Measurements from ENCODE around the gene TFEC.
"Not testable (repeated sequence)": the region's sequence is repeated elsewhere in the genome, so short reads cannot be mapped to it uniquely, and the experiment has no call there.

Gene TFEC

DNA sequence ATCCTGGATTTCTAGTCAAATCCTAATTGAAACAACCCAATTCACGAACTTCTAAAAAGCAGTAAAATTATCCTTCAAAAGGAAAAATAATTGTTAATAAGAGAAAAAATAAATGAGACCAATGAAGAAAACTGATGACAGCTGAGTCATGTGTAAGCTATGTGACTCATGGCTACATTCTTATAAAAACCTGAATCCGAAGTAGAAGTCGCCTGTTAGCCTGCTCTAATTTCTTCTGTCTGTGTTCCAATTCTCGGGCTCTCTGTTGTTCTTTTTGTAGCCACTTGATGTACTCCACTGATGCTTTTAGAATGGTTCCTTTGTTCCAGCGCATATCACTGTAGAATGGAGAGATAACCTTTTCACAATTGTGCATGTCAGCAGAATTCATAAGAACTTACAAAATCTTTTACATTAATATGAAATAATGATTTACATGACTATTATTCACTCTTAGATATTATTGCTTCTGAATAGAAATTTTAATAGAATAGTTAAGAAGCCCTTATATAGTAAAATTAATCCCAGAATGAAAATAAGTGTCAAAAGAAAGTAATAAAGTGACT is 88.8 kb downstream of the TFEC start:
- H3K36me3 ChIP-seq: no peaks in the 10 kb centered on the region
- no peaks in the 10 kb centered on the region for H3K27me3 ChIP-seq (ENCODE audit: insufficient read depth, low read depth, severe bottlenecking)
- TF ChIP-seq, protein P1, sequence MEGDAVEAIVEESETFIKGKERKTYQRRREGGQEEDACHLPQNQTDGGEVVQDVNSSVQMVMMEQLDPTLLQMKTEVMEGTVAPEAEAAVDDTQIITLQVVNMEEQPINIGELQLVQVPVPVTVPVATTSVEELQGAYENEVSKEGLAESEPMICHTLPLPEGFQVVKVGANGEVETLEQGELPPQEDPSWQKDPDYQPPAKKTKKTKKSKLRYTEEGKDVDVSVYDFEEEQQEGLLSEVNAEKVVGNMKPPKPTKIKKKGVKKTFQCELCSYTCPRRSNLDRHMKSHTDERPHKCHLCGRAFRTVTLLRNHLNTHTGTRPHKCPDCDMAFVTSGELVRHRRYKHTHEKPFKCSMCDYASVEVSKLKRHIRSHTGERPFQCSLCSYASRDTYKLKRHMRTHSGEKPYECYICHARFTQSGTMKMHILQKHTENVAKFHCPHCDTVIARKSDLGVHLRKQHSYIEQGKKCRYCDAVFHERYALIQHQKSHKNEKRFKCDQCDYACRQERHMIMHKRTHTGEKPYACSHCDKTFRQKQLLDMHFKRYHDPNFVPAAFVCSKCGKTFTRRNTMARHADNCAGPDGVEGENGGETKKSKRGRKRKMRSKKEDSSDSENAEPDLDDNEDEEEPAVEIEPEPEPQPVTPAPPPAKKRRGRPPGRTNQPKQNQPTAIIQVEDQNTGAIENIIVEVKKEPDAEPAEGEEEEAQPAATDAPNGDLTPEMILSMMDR (IDR thresholded peaks at IDR 0.05; ENCODE audit: low read depth, low read length): no peak
- no peaks in the 10 kb centered on the region for H3K9me3 ChIP-seq (ENCODE audit: severe bottlenecking)
- DNase-seq: no peak
- H3K4me3 ChIP-seq (ENCODE audit: low read depth, low read length): no peak overlapping the region
- no peak overlapping the region for H3K27ac ChIP-seq

DNA sequence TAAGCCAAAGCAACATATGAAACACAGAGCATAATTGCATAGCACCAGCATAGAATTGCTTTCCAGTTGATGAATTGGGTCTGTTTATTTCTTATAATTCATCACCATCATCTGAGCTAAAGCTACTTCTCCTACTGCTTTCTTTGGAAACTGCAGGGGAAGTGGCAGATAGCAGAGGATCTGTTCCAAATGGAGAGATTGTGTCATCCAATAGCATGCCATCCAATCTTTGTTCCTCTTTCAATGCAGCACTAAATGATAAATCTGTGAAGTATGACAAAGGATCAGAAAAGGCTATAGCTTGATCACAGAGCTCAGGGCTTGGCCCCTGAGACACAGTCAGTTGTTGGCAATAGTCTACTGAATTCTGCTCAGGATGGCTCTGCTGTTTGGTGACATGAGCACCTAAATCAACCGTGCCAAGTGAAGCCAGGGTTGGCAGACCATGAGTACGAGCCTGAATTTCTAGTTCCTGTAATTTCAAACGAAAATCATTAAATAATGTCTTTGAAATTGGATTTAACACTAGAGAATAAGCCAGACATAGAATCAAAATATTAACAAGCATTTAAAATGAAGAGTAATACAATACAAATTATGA is 90.0 kb downstream of the TFEC start:
- TF ChIP-seq, protein P1 (IDR thresholded peaks at IDR 0.05; ENCODE audit: low read depth, low read length): no peak
- no peaks in the 10 kb centered on the region for H3K36me3 ChIP-seq
- DNase-seq: no peak
- H3K4me3 ChIP-seq (ENCODE audit: low read depth, low read length): no peak overlapping the region
- H3K27me3 ChIP-seq (ENCODE audit: insufficient read depth, low read depth, severe bottlenecking): no peaks in the 10 kb centered on the region
- H3K27ac ChIP-seq: no peak overlapping the region
- H3K9me3 ChIP-seq (ENCODE audit: severe bottlenecking): no peaks in the 10 kb centered on the region

DNA sequence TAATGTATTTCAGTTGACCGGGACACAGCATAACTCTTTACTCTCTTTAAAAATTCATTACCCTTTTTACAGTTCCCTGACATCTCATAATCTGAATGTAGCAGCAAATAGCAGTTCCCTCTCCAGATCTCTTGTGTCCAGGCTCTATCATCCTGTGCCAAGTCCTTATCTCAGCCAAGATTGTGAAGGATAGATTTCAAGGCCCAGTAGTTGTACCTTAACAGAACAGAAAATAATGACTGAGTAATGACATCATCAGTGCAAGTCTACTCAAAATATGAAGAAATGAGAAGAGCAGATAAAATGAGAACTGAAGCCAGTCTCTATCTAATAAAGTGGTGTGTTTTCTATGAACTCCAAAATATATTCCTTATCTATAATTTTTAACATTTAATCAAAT is 92.6 kb downstream of the TFEC start:
- DNase-seq: no peak
- H3K27me3 ChIP-seq (ENCODE audit: insufficient read depth, low read depth, severe bottlenecking): no peaks in the 10 kb centered on the region
- no peaks in the 10 kb centered on the region for H3K9me3 ChIP-seq (ENCODE audit: severe bottlenecking)
- TF ChIP-seq, protein P1 (IDR thresholded peaks at IDR 0.05; ENCODE audit: low read depth, low read length): no peak
- H3K36me3 ChIP-seq: no peaks in the 10 kb centered on the region
- no peak overlapping the region for H3K4me3 ChIP-seq (ENCODE audit: low read depth, low read length)
- H3K27ac ChIP-seq: no peak overlapping the region

DNA sequence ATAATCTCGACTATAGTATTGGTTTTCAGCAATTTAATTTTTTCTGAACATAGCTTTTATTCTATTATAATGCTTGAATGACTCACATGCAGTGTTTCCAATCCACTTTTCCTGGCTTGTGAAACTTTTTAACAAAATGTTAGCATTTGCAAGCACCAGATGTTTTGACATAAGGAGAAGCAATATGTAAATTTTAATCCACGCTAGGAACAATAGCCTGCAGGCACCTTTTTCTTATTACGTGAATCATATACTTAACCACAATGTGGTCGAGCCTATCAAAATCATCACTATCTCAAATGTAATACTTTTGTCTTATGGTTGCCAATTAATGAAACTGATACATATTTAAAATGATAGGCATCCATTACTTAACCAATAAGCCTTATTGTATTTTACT is 97.1 kb downstream of the TFEC start:
- no peak for DNase-seq
- Histone ChIP-seq H3K27ac (no peak overlapping the region), H3K4me3 (ENCODE audit: low read depth, low read length) (no peak overlapping the region), H3K36me3 (no peaks in the 10 kb centered on the region), H3K27me3 (ENCODE audit: insufficient read depth, low read depth, severe bottlenecking) (no peaks in the 10 kb centered on the region), H3K9me3 (ENCODE audit: severe bottlenecking) (no peaks in the 10 kb centered on the region)
- TF ChIP-seq, protein P1 (IDR thresholded peaks at IDR 0.05; ENCODE audit: low read depth, low read length): no peak

DNA sequence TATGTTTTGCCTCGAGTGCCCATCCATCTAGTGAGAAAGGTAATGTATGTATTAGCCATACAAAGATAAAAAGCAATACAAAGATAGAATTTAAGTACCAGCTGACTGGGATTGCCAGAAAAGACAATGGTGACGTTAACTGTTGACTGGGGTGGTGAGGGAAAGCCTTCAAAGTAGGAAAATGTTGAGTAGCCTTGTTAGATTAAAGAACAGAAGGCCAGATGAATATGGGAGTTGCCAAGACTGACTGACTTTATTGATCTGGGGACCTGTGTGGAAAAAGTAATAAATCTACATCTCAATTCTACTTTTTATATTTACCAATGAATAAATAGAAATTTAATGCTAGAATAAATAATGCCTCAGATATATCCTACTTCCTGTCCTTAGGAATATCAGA is 97.7 kb downstream of the TFEC start:
- Histone ChIP-seq H3K36me3 (no peaks in the 10 kb centered on the region), H3K4me3 (ENCODE audit: low read depth, low read length) (no peak overlapping the region), H3K9me3 (ENCODE audit: severe bottlenecking) (no peaks in the 10 kb centered on the region), H3K27me3 (ENCODE audit: insufficient read depth, low read depth, severe bottlenecking) (no peaks in the 10 kb centered on the region), H3K27ac (no peak overlapping the region)
- TF ChIP-seq, protein P1 (IDR thresholded peaks at IDR 0.05; ENCODE audit: low read depth, low read length): no peak
- DNase-seq: no peak

DNA sequence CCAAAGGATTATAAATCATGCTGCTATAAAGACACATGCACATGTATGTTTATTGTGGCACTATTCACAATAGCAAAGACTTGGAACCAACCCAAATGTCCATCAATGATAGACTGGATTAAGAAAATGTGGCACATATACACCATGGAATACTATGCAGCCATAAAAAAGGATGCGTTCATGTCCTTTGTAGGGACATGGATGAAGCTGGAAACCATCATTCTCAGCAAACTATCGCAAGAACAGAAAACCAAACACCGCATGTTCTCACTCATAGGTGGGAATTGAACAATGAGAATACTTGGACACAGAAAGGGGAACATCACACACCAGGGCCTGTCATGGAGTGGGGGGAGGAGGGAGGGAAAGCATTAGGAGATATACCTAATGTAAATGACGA is 100.4 kb downstream of the TFEC start:
- not testable (repeated sequence) for DNase-seq; H3K27ac ChIP-seq; H3K36me3 ChIP-seq; H3K27me3 ChIP-seq (ENCODE audit: insufficient read depth, low read depth, severe bottlenecking); H3K4me3 ChIP-seq (ENCODE audit: low read depth, low read length); H3K9me3 ChIP-seq (ENCODE audit: severe bottlenecking)

DNA sequence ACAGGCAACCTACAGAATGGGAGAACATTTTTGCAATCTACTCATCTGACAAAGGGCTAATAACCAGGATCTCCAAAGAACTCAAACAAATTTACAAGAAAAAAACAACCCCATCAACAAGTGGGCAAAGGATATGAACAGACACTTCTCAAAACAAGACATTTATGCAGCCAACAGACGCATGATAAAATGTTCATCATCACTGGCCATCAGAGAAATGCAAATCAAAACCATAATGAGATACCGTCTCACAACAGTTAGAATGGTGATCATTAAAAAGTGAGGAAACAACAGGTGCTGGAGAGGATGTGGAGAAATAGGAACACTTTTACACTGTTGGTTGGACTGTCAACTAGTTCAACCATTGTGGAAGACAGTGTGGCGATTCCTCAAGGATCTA is 100.8 kb downstream of the TFEC start:
- DNase-seq: not testable (repeated sequence)

More for the DNA sequence above, 100.8 kb downstream of the TFEC start:
- H3K36me3 ChIP-seq; H3K27me3 ChIP-seq (ENCODE audit: insufficient read depth, low read depth, severe bottlenecking); H3K9me3 ChIP-seq (ENCODE audit: severe bottlenecking); H3K4me3 ChIP-seq (ENCODE audit: low read depth, low read length); H3K27ac ChIP-seq: not testable (repeated sequence)

Measured in WERI-Rb-1 (cell line).